ENCODE data around the gene ST8SIA2.

GRCh38 chr15:92453607-92454006 is 59.9 kb downstream of the ST8SIA2 start:
- TF ChIP-seq CTCF (IDR thresholded peaks at IDR 0.05; ENCODE audit: poor library complexity) (no peak), EZH2 (IDR thresholded peaks at IDR 0.05; ENCODE audit: borderline replicate concordance) (no peak)

All from hepatocyte (in vitro differentiated cells).